Activated naive CD4-positive, alpha-beta T cell treated with anti-CD3 and anti-CD28 coated beads, Interleukin-2, amount 50 U/mL, for 16 hours (primary cell): ENCODE results near the gene IGLON5.

ENCODE experiments used
- DNase-seq: peaks from one replicate; pipeline ENCODE4 v3.0.0-alpha.2; 2020

The IGLON5 gene

DNA sequence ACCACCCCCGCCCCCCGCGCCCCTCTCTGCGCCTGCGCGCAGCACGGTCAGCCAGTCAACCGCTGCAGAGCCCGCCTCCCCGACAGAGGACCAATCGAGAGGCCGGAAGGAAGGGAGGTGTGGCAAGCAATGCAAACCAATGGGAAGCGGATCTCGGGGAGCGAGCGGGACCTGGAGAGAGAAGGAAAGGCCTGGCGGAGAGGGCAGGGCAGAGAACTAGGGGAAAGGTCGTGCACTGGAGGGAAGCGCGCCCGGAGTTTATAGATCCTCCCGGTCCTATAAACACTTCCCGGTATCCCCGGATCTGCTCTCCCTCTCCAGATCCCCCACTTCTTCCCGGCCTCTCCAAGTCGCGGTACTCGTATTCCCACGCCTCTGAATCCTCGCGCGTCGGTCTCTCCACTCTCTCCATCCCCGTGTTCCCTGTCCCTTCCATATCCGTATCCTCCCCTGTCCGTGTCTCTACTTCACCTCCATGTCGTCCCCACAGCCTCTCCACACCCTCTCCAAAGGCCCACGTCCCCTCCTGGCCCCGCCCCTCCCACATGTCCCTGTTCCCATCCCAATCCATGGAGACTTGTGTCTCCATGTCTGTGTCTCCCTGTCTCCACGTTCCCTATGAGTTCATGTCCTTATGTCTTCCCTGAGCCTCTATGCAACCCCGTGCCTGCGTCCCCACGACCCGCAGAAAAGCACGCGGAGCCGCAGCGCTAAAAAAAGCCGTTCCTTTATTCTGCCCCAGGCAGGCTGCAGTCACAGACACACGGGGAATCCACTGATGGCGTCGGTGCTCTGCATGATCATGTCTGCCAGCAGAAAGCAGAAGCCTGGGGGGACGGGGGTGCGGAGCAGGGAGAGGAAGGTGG lies 55.2 kb downstream of the IGLON5 start:
- peak; percentile 93 for DNase-seq

DNA sequence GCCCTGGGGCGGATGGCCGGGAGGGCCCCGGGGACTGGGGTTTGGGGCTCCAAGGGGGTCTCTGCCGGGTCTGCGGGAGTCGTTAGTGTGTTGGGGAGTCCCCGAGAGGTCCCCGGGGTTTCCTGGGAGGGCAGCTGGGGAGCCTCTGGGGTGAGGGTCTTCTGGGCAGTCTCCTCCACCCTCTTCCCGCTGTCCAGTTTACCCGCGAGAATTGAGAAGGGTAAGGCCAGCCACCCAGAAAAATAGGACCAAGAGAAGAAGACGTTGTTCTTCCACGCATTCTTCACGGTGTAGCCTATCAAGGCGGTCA lies 55.8 kb downstream of the IGLON5 start:
- DNase-seq: no peak

DNA sequence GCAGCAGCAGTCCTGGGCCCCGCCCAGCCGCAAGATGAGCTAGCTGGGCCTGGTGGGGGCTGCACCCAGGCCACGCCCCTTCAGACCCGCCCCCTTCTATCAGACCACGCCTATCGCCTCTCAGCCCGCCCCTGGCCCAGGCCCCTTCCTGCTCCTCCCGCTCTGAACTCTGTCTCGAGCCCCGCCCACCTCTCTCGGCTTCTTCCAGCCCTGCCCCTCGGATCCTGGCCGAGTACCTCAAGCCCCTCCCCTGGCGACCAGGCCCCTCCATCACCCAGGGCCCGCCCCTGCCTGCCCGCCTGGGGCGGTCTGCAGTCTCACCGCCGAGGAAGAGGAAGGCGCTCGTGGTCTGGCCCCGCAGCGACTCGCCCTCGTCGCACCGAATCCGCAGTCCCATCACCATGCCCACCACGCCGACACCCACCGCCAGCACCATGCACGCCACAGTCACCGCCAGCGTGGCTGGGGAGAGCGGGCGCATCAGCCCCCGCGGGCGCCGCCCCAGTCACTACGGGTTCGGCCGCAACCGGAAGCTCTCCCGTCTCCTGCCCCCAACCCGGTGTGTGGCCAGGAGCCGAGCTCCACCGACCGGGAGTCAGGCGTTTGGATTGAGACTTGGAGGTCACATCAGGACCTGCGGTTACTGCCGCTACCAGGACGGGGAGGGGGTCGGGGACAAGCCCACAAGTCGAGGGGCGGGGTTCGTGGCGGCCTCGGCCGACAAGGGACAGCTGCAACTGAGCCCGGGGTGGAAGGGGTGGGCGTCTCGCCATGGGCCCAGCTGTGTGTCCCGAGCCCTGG lies 56.3 kb downstream of the IGLON5 start:
- DNase-seq: peak; percentile 94

DNA sequence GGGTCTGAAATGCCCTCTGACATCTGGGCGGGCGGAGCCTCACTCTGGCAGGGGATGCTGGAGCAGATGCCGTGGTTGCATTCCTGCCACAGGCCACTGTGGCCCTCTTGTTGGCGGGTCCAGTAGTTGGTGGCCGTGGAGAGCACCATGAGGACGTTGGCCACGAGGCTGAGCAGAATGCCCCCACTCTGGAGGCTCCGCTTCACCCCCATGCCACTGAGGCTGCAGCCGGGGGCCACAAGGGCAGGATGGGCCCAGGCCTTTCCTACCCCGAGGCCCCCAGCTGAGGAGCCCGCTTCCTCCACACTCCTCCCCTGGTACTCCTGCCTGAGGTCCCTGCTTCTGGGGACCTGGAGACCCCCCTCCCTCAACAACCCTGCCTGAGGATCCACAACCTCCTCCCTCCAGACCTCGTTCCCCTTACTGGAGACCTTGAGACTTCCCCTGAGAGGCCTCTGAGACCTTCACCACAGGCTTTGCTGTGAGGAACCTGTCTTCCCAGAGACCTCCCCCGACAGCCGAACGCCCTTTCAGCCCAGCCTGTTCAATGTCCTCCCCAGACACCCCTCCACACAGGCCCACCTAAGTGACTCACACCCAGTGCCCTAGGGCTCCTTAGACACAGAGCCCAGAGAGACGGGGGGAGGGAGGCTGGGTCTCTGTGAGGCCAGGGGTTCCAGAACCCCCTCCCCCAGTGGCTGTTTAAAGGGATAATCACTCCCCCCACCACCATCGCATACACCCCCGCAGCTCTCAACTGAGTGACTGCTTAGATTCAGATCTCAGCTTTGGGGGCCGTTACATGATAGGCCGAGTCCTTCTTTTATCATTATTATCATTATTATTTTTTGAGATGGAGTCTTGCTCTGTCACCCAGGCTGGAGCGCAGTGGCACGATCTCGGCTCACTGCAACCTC lies 57.2 kb downstream of the IGLON5 start, which contains the start of gene CLDND2:
Gene CLDND2 (minus strand): TSS at position 638 of the 917 bp plus-strand sequence. CDS start 426 bp downstream, at position 212.
- DNase-seq: no peak

DNA sequence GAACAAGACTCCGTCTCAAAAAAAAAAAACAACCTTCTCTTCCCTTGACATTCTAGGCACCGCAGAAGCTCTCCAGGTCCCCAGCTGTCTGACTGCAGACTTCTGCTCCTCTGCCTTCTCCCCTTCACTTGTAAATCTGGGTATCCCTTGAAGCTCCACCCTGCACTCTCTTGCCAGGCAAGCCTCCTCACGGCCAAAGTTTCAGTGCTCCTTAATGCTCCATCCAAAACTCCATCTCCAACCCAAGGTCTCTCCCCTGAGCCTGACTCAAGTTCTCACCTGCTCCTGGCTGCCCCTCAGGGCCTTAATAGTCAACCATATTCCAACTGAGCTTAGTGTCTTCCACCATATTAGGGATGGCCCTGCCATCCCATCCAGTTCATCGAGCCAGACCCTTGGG lies 58.8 kb downstream of the IGLON5 start:
- DNase-seq: no peak

DNA sequence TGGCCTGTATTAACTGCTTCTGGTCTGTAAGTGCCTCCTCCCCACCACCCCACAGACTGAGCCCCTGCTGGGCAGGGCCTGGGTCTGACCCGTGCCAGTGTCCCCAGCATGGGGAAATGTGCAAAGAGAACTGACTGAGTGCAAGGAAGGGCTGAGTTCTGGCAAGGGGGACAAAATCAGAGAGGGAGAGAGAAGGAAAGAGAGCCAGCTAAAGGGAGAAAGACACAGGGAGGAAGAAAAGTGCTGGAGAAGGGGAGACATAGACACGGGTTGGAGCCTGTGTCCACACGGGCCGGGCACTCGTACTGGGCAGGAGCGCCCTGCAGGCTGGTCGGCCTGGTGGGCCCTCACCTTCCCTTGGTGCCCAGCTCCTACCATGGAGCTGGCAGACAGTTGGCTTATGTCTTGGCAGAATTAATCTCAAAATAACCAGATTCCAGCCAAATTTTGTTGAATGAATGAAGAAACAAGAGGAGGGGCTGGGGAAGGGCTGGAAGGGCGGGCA lies 59.8 kb downstream of the IGLON5 start:
- DNase-seq: no peak

DNA sequence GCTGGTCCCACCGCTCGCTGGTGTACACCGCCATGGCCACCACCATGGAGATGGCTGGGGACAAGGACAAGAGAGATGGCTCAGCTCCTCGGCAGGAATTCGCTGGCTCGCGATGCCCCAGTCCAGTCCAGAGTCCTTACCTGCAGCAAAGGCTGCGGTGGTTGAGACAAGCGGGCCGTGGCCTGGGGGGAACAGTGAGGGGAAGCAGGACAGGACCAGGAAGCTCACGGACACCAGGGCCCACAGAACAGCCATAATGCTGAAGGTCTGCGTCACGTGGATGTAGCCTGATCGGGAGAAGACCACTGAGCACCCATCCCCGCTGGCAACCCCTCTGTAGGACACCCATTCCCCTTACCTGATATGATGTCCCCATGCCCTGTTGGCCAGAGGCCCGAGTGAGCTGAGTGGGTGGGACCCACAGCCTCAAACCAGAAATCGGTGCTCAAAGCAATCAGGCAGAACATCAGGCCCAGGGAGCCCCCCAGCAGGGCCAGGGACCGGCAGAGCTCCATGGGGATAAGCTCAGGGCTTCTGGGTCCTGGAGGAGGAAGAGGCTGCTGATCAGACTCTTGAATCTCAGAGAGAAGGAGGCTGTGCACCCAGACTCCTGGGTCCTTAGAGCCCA lies 60.7 kb downstream of the IGLON5 start:
- no peak for DNase-seq

DNA sequence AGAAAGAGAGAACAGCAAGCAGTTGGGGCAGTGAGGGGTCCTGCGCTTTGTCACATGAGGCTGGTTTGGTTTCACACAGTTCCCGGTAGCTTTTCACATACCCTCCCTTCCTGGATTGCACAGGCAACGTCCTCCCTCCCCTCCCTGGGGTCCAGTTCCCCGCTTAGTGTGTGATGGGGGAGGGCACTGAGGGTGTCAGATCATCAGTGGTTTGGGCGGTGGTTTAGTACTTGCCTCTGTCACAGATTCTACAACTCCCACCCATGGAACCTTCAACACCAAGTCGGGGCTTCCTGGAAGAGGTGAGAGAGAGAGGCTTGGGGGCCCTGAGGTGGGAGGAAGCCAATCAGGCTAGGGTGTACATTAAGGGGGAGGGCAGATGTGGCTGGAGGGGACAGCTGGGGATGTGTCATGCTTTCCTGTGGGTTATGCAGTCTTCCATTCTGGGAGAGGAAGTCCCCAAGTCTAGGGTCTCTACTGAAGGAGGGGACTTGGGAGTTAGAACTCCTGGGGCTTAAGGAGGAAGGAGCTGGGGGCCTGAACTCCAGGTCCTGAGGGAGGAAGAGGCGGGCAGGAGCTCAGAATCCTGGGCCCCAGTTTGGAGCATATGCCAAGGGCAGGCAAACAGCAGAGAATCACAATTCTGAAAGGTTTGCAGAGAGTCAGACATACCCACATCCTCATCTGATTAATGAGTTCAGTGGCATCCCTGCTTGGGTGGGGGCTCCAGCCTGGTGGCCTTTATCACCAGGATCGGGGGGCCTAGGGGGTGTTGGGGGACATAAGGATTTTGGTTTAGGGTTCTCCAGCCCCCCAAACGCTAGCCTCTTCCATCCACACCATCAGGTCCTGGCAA lies 61.4 kb downstream of the IGLON5 start, which contains the start of gene NKG7:
Gene NKG7 (minus strand): TSS at position 6 of the 856 bp plus-strand sequence. CDS start 119 bp downstream, outside the sequence.
- peak; percentile 62 for DNase-seq

DNA sequence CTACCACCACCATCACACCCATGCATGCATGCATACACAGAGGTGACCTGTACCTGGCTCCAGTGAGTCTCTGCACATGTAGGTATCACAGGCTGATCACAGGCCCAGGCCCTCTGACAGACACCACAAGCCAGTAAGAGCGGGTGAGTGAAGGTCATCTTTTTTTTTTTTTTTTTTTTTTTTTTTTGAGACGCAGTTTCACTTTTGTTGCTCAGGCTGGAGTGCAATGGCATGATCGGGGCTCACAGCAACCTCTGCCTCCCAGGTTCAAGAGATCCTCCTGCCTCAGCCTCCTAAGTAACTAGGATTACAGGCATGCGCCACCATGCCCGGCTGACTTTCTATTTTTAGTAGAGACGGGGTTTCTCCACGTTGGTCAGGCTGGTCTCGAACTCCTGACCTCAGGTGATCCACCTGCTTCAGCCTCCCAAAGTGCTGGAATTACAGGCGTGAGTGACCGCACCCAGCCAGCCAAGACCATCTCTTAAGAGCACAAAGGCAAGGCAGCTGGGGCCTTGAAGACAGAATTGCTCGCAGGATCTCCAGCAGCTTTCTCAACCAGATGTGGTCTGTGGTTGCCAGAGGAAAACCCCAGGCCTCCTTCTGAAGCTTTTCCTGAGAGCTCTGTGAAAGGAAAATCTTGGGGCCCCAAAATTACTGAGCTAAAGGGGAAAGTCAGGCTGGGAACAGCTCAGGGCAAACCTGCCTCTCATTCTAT lies 64.2 kb downstream of the IGLON5 start:
- no peak for DNase-seq

DNA sequence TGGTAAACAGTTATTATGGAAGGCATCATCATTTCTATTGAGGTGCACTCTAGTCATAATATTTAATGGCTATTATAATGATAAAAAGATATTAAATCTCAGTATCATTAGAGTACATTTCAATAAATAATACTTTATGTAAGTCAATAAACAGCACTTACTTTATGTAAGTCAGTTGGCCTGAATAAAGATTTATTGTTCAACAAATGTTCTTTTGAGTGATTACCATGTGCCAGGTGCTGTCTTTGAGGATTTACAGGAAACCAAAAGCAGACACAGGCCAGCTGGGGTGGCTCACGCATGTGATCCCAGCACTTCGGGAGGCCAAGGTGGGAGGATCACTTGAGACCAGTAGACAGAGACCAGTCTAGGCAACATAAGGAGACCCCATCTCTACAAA lies 66.0 kb downstream of the IGLON5 start:
- DNase-seq: no peak

DNA sequence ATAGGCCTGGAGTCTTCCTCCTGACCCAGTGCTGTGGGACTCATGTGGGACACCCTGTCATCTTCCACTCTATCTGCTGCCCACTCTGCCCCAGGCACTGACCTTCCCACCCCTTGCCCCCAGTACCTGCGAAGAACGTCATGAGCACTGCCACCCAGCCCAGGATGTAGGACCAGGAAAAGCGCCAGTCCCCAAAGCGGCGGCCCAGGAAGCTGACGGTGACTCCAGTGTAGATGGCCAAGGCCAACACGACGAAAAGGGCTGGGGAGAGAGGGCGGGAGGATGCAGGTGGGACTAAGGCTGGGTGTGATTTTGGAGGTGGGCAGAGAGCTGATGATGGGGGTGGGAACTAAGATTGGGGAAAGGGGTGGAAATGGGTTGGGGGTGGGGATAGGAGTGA lies 68.9 kb downstream of the IGLON5 start:
- DNase-seq: no peak
